Measurements from ENCODE around the gene UGT1A9. TPM values are rescaled to one million over a fixed set of nuclear protein-coding genes. Genes with fewer than 3 reads are reported as not detected.

Gene UGT1A9
- total and polyA plus RNA-seq, 2 experiments from 2014 or later, result not detected

DNA sequence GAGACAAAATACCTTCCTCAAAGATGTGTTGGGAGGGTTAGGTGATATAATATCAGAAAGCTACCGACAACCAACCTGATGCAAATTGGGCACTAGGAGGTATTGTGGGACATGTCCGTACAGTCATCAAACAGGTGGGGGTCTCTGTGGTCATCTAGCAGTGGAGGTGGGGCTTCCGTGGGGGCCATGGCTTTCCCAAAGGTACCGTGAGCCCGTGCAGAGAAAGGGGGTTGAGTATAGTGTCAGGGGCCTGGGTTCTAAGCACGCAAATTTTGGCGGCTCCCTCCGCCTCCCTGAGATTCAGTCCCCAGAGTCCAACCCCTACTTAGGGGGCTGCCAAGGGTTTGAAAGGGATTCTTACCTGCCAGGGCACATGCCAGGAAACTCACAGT lies 150.0 kb downstream of the UGT1A9 start:
- Histone ChIP-seq H3K79me2 (replicated peaks; ENCODE audit: insufficient read depth) (no peaks in the 10 kb centered on the region), H3K4me2 (no peak overlapping the region), H3K27me3 (ENCODE audit: insufficient read depth) (no peaks in the 10 kb centered on the region), H3K27ac (ENCODE audit: low read depth) (no peak overlapping the region), H3F3A (replicated peaks; ENCODE audit: low read depth) (no peaks in the 10 kb centered on the region), H4K20me1 (replicated peaks; ENCODE audit: insufficient read depth) (no peaks in the 10 kb centered on the region), H3K36me3 (ENCODE audit: insufficient read depth) (no peaks in the 10 kb centered on the region), H2AFZ (no peak overlapping the region), H3K4me3 (no peak overlapping the region), H3K4me1 (ENCODE audit: insufficient read depth) (no peaks in the 10 kb centered on the region), H3K9me2 (ENCODE audit: insufficient read depth) (no peaks in the 10 kb centered on the region)
- no peak overlapping the region for H3K4me3 Mint-ChIP-seq
- DNase-seq (ENCODE audit: low spot score), result no peak
- peaks cover 3% of the 10 kb centered on the region; the same call in 1 of the 3 replicates for H3K9me3 Mint-ChIP-seq
- no peak for ATAC-seq
- TF ChIP-seq, protein P1, sequence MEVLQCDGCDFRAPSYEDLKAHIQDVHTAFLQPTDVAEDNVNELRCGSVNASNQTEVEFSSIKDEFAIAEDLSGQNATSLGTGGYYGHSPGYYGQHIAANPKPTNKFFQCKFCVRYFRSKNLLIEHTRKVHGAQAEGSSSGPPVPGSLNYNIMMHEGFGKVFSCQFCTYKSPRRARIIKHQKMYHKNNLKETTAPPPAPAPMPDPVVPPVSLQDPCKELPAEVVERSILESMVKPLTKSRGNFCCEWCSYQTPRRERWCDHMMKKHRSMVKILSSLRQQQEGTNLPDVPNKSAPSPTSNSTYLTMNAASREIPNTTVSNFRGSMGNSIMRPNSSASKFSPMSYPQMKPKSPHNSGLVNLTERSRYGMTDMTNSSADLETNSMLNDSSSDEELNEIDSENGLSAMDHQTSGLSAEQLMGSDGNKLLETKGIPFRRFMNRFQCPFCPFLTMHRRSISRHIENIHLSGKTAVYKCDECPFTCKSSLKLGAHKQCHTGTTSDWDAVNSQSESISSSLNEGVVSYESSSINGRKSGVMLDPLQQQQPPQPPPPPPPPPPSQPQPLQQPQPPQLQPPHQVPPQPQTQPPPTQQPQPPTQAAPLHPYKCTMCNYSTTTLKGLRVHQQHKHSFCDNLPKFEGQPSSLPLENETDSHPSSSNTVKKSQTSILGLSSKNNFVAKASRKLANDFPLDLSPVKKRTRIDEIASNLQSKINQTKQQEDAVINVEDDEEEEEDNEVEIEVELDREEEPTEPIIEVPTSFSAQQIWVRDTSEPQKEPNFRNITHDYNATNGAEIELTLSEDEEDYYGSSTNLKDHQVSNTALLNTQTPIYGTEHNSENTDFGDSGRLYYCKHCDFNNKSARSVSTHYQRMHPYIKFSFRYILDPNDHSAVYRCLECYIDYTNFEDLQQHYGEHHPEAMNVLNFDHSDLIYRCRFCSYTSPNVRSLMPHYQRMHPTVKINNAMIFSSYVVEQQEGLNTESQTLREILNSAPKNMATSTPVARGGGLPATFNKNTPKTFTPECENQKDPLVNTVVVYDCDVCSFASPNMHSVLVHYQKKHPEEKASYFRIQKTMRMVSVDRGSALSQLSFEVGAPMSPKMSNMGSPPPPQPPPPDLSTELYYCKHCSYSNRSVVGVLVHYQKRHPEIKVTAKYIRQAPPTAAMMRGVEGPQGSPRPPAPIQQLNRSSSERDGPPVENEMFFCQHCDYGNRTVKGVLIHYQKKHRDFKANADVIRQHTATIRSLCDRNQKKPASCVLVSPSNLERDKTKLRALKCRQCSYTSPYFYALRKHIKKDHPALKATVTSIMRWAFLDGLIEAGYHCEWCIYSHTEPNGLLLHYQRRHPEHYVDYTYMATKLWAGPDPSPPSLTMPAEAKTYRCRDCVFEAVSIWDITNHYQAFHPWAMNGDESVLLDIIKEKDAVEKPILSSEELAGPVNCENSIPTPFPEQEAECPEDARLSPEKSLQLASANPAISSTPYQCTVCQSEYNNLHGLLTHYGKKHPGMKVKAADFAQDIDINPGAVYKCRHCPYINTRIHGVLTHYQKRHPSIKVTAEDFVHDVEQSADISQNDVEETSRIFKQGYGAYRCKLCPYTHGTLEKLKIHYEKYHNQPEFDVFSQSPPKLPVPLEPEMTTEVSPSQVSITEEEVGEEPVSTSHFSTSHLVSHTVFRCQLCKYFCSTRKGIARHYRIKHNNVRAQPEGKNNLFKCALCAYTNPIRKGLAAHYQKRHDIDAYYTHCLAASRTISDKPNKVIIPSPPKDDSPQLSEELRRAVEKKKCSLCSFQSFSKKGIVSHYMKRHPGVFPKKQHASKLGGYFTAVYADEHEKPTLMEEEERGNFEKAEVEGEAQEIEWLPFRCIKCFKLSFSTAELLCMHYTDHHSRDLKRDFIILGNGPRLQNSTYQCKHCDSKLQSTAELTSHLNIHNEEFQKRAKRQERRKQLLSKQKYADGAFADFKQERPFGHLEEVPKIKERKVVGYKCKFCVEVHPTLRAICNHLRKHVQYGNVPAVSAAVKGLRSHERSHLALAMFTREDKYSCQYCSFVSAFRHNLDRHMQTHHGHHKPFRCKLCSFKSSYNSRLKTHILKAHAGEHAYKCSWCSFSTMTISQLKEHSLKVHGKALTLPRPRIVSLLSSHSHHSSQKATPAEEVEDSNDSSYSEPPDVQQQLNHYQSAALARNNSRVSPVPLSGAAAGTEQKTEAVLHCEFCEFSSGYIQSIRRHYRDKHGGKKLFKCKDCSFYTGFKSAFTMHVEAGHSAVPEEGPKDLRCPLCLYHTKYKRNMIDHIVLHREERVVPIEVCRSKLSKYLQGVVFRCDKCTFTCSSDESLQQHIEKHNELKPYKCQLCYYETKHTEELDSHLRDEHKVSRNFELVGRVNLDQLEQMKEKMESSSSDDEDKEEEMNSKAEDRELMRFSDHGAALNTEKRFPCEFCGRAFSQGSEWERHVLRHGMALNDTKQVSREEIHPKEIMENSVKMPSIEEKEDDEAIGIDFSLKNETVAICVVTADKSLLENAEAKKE (CRISPR knock-in tag; IDR thresholded peaks at IDR 0.05), result no peak
- TF ChIP-seq NANOG (IDR thresholded peaks at IDR 0.05; ENCODE audit: borderline replicate concordance) (no peak), ZNF114 (CRISPR knock-in tag; IDR thresholded peaks at IDR 0.05) (no peak), STAT1 (IDR thresholded peaks at IDR 0.05; ENCODE audit: unreplicated experiment) (no peak), EZH2 (IDR thresholded peaks at IDR 0.05; ENCODE audit: low read depth, unreplicated experiment) (no peak), CTCF (conservative IDR thresholded peaks at IDR 0.05; ENCODE audit: low read depth in 2 of 2) (no peak), EZH2phosphoT487 (IDR thresholded peaks at IDR 0.05; ENCODE audit: unreplicated experiment) (no peak), JUNB (IDR thresholded peaks at IDR 0.05; ENCODE audit: unreplicated experiment) (no peak), ZNF331 (CRISPR knock-in tag; IDR thresholded peaks at IDR 0.05; ENCODE audit: low read depth) (no peak), POLR2AphosphoS5 (IDR thresholded peaks at IDR 0.05; ENCODE audit: low read depth) (no peak), CREB1 (CRISPR knock-in tag; IDR thresholded peaks at IDR 0.05; ENCODE audit: low read depth) (no peak)
- TF ChIP-seq, protein P2, sequence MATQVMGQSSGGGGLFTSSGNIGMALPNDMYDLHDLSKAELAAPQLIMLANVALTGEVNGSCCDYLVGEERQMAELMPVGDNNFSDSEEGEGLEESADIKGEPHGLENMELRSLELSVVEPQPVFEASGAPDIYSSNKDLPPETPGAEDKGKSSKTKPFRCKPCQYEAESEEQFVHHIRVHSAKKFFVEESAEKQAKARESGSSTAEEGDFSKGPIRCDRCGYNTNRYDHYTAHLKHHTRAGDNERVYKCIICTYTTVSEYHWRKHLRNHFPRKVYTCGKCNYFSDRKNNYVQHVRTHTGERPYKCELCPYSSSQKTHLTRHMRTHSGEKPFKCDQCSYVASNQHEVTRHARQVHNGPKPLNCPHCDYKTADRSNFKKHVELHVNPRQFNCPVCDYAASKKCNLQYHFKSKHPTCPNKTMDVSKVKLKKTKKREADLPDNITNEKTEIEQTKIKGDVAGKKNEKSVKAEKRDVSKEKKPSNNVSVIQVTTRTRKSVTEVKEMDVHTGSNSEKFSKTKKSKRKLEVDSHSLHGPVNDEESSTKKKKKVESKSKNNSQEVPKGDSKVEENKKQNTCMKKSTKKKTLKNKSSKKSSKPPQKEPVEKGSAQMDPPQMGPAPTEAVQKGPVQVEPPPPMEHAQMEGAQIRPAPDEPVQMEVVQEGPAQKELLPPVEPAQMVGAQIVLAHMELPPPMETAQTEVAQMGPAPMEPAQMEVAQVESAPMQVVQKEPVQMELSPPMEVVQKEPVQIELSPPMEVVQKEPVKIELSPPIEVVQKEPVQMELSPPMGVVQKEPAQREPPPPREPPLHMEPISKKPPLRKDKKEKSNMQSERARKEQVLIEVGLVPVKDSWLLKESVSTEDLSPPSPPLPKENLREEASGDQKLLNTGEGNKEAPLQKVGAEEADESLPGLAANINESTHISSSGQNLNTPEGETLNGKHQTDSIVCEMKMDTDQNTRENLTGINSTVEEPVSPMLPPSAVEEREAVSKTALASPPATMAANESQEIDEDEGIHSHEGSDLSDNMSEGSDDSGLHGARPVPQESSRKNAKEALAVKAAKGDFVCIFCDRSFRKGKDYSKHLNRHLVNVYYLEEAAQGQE (IDR thresholded peaks at IDR 0.05; ENCODE audit: unreplicated experiment), result no peak
- TF ChIP-seq, protein P3, sequence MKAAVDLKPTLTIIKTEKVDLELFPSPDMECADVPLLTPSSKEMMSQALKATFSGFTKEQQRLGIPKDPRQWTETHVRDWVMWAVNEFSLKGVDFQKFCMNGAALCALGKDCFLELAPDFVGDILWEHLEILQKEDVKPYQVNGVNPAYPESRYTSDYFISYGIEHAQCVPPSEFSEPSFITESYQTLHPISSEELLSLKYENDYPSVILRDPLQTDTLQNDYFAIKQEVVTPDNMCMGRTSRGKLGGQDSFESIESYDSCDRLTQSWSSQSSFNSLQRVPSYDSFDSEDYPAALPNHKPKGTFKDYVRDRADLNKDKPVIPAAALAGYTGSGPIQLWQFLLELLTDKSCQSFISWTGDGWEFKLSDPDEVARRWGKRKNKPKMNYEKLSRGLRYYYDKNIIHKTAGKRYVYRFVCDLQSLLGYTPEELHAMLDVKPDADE (IDR thresholded peaks at IDR 0.05), result no peak
- peaks cover 3% of the 10 kb centered on the region; the same call in 2 of the 3 replicates for H3K4me1 Mint-ChIP-seq
- H3K36me3 Mint-ChIP-seq (ENCODE audit: low read depth), result no peaks in the 10 kb centered on the region
- no peak overlapping the region for H3K27ac Mint-ChIP-seq
- peaks cover 15% of the 10 kb centered on the region for H3K27me3 Mint-ChIP-seq (ENCODE audit: insufficient read depth, low read depth, poor library complexity)

All from GM23338 (cell line).